GM10248 (cell line): ENCODE measurements around the gene IDH2.

ENCODE experiments used
- CTCF ChIA-PET: fragments of 300-600 bp; sonication (Branson Sonifier 250); formaldehyde crosslinking; extraction: SDS; loops from one replicate; lab custom pipeline; 2021; ENCODE audit warnings: antibody characterized with exemption; lab: Yijun Ruan, JAX
- POLR2A ChIA-PET: fragments of 350-650 bp; sonication (Branson Sonifier 250); formaldehyde crosslinking; extraction: SDS; loops from one replicate; lab custom pipeline; 2020; ENCODE audit warnings: antibody characterized with exemption; lab: Yijun Ruan, JAX
- DNase-seq: peaks from one replicate; pipeline ENCODE4 v3.0.0; 2012; ENCODE audit errors: extremely low spot score
- TF ChIP-seq, protein P1 (sequence below): IDR thresholded peaks from 2 replicates; pipeline ENCODE4 v1.5.1; 2012; ENCODE audit warnings: mild to moderate bottlenecking, low read depth; ENCODE audit errors: extremely low read depth, missing control alignments, control extremely low read depth

IDH2 gene

DNA sequence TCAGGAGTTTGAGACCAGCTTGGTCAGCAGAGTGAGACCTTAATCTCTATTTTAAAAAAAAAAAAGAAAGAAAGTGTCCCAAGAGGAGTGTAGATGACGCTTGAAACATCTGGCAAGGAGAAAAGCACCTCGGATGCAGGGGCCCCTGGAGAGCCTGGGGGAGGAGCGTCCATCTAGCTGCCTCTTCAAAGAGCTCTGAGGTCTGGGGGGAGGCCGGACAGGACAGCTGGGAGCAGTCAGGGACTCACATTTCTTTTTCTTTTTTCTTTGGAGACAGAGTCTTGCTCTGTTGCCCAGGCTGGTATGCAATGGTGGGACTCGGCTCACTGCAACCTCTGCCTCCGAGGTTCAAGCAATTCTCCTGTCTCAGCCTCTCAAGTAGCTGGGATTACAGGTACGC, 3.3 kb upstream of the IDH2 start:
- CTCF ChIA-PET, result interaction anchor here (2.0 kb wide), 1 partner anchor 36 kb away, joined by 5 read pairs; no protein-coding TSS in a partner anchor

GRCh38 chr15:90104551-90104950, 2.3 kb upstream of the IDH2 start:
- CTCF ChIA-PET, result interaction anchor here (1.0 to 2.0 kb wide), 3 partner anchors 37 to 206 kb away, joined by 3 to 5 read pairs (median 3); no protein-coding TSS in a partner anchor
- TF ChIP-seq, protein P1, sequence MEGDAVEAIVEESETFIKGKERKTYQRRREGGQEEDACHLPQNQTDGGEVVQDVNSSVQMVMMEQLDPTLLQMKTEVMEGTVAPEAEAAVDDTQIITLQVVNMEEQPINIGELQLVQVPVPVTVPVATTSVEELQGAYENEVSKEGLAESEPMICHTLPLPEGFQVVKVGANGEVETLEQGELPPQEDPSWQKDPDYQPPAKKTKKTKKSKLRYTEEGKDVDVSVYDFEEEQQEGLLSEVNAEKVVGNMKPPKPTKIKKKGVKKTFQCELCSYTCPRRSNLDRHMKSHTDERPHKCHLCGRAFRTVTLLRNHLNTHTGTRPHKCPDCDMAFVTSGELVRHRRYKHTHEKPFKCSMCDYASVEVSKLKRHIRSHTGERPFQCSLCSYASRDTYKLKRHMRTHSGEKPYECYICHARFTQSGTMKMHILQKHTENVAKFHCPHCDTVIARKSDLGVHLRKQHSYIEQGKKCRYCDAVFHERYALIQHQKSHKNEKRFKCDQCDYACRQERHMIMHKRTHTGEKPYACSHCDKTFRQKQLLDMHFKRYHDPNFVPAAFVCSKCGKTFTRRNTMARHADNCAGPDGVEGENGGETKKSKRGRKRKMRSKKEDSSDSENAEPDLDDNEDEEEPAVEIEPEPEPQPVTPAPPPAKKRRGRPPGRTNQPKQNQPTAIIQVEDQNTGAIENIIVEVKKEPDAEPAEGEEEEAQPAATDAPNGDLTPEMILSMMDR, result no peak
- POLR2A ChIA-PET, result interaction anchor here (0.6 kb wide), 1 partner anchor 147 kb away, joined by 5 read pairs; no protein-coding TSS in a partner anchor
- DNase-seq, result no peak

More for the DNA sequence above, 3.3 kb upstream of the IDH2 start:
- TF ChIP-seq, protein P1, result no peak
- POLR2A ChIA-PET, result interaction anchor here (0.5 kb wide), 1 partner anchor 282 kb away, joined by 10 read pairs; the partner anchor contains the start of gene IQGAP1
- DNase-seq, result no peak

DNA sequence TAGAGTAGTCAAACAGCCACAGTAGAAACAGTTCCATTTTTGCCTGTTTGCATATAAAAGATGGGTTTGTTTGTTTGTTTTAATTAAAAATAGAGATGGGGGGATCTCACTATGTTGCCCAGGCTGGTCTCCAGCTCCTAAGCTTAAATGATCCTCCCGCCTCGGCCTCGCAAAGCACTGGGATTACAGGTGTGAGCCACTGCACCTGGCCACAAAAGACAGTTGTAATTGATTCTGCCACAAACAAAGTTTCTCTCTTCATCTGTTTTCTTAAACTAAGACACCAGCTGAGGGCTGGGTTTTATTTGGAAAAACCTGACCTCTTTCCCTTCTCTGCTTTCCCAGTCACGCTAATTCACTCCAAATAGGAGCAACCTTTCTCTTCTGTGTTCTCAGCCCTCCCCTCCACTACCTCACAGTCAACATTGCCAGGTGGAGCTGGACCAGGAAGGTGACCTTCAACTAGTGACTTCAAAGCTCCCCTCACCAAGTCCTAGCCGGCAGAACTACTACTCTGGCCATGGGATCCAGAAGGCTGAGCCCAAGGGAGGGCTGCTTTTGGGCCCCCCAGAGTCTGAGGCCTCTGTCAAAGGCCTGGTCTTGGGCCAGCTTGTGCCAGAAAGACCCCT, 1.5 kb upstream of the IDH2 start:
- CTCF ChIA-PET, result interaction anchor here (0.7 to 1.5 kb wide), 5 partner anchors 17 to 349 kb away, joined by 3 read pairs; no protein-coding TSS in a partner anchor
- DNase-seq, result no peak

DNA sequence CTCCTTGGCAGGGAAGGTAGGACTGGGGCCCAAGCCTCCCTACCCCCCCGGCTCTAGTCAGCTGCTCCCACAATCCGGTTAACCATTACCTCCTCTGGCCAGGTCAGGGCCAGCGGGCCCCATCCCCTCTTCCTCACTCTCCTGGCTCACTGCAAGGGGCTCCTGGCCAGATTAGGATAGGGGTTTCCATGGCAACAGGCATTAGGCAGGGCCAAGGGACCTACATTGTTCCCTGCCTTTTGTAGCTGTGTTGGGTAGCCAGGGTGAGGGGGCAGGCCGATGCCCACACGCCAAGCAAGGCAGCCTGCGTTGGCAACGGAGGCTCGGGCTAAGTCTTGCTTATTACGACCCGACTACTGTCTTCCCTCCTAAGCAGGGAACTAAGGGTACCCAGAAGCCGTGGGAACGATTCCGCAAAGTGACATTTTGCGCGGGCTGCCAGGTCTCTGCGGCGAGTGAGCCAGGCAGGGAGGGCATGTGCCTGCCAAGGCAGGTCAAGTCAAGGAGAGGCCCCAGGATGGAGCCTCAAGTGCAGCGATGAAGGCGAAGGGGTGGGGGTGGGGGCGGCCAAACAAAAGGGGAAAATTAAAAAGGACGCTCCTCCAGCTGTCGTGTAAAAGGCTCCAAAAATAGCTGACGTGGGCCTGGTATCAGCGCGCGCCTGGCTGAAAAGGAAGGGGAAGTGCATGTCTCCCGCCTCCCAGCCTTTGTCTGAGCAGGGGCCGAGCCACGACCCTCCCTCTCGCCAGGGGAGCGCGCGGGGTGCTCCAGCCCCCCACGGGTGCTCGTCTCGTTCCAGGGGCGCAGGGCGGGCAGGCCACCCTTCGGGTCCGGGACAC, 919 bp downstream of the IDH2 start:
- TF ChIP-seq, protein P1, result no peak
- CTCF ChIA-PET, result interaction anchor here (0.9 to 1.9 kb wide), 6 partner anchors 15 to 207 kb away, joined by 3 to 6 read pairs (median 4); partner anchors contain the start of gene AP3S2
- POLR2A ChIA-PET, result interaction anchor here (0.6 to 1.4 kb wide), 2 partner anchors 47 to 133 kb away, joined by 3 to 5 read pairs; partner anchors contain the start of genes CIB1 and GDPGP1
- DNase-seq, result peak; percentile 57

More for the DNA sequence above, 1.5 kb upstream of the IDH2 start:
- TF ChIP-seq, protein P1, result no peak
- POLR2A ChIA-PET, result no interaction called here

GRCh38 chr15:90099868-90100831, 2.1 kb downstream of the IDH2 start:
- CTCF ChIA-PET, result interaction anchor here (1.0 to 1.6 kb wide), 9 partner anchors 11 to 339 kb away, joined by 3 to 7 read pairs (median 4); partner anchors contain the start of gene AP3S2

More at GRCh38 chr15:90099868-90100831, 2.1 kb downstream of the IDH2 start:
- TF ChIP-seq, protein P1, result no peak
- DNase-seq, result peak; percentile 23
- POLR2A ChIA-PET, result interaction anchor here (0.6 kb wide), 1 partner anchor 134 kb away, joined by 3 read pairs; the partner anchor contains the start of genes CIB1 and GDPGP1
